NCI-H226 (cell line): ENCODE data around the gene VASP.
A peak's percentile ranks its signal among the peaks of the same experiment; 100 is the strongest.

Experiments used
- DNase-seq: peaks from one replicate; pipeline ENCODE4 v3.0.0-alpha.2; 2015

The VASP gene

GRCh38 chr19:45517641-45518468 lies 10.6 kb downstream of the VASP start:
- DNase-seq, result no peak

- DNase-seq, result no peak
Measured at GRCh38 chr19:45518469-45518826, 11.2 kb downstream of the VASP start.

- no peak for DNase-seq
Measured at GRCh38 chr19:45522010-45522941, 15.0 kb downstream of the VASP start.

DNA sequence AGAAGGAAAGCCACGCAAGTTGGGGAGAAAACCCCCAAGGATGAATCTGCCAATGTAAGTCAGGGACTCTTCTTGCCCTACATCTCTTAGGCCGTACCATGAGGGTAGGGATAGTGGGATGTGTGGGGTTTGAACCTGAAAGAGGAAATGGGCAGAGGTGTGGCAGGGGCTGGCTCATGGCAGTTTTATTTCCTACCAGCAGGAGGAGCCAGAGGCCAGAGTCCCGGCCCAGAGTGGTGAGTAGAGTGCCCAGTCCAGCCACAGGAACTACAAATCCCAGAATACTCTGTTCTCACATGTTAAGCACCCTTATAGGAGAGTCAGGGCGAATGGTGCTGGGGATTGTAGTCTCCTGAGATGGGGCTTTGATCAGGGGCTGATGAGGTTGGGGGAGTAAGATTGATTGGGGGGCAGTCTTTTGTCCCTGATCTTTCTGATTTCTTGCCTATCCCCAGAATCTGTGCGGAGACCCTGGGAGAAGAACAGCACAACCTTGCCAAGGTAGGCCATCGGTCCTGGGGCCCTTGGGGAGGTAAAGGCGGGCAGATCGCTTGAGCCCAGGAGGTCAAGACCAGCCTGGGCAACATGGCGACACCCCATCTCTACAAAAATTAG lies 16.5 kb downstream of the VASP start:
- peak; percentile 69 for DNase-seq

GRCh38 chr19:45524575-45525129 lies 17.4 kb downstream of the VASP start:
- DNase-seq, result no peak

DNA sequence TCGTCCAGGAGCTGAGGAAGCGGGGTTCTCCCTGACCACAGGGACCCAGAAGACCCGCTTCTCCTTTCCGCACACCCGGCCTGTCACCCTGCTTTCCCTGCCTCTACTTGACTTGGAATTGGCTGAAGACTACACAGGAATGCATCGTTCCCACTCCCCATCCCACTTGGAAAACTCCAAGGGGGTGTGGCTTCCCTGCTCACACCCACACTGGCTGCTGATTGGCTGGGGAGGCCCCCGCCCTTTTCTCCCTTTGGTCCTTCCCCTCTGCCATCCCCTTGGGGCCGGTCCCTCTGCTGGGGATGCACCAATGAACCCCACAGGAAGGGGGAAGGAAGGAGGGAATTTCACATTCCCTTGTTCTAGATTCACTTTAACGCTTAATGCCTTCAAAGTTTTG lies 18.9 kb downstream of the VASP start:
- peak; percentile 70 for DNase-seq

- no peak for DNase-seq
Measured at GRCh38 chr19:45526971-45527370, 19.7 kb downstream of the VASP start.

DNA sequence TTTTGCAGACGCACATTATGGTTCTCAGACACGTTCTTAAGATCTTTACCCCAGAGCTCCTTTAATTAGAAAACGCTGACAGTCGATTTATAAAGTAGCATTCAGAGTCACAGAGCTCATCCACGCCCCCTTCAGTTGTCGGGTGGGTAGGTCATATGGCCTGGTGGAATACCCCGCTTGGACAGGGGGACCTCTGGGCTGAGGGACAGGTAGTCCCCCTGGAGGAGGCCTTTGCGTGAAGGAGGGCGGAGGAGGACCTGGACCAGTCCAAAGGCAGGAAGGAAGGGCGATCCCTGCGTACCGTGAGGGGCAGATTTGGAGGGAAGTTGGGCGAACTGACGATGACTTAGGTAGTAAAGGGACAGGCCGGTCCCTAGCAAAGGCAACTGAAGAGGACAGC lies 20.5 kb downstream of the VASP start:
- no peak for DNase-seq

GRCh38 chr19:45528149-45528743 lies 21.0 kb downstream of the VASP start:
- DNase-seq, result peak; percentile 48

DNA sequence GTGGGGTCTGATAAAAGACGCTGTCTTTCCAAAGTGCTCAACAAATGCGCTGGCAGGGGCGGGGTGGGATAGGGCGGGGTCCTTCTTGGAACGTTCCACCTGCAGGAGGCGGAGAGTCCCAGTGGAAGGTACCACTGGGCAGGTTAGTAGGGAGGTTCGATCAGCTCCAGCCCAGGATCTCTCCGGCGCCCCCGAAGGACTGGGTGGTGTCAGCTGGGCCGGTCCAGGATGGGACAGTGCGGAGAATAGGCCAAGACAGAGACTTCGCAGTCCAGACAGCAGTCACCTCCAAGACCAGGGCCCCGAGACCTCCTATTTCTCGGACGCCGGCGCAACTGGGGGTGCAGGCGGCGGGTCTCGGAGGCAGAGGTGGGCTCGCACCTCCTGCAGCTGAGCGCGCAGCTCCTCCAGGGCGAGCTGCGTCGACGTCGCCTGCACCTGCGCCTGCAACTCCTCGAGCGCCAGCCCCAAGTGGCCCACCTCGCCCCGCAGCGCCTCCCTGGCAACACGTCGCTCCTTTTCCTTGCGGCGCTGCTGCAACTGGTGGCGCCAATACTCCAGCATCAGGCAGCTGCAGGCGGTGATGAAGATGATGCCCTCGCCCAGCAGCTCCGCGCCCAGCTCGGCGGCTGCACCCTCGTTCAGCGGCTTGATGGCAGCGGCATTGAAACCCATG lies 21.6 kb downstream of the VASP start:
- DNase-seq, result no peak

- no peak for DNase-seq
Measured at GRCh38 chr19:45529420-45529785, 22.1 kb downstream of the VASP start.

GRCh38 chr19:45531349-45531748 lies 24.1 kb downstream of the VASP start:
- no peak for DNase-seq

DNA sequence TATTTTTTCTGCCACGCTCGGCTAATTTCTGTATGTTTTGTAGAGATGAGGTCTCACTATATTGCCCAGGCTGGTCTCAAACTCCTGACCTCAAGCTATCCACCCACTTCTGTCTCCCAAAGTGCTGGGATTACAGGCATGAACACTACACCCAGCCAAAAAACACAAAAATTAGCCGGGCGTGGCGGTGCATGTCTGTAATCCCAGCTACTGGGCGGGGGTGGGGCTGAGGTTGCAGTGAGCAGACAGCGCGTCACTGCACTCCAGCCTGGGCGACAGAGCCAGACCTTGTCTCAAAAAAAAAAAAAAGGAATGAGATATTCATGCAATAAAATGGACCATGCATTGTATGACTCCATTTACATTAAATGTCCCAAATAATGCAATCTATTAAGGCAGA lies 32.2 kb downstream of the VASP start:
- no peak for DNase-seq

DNA sequence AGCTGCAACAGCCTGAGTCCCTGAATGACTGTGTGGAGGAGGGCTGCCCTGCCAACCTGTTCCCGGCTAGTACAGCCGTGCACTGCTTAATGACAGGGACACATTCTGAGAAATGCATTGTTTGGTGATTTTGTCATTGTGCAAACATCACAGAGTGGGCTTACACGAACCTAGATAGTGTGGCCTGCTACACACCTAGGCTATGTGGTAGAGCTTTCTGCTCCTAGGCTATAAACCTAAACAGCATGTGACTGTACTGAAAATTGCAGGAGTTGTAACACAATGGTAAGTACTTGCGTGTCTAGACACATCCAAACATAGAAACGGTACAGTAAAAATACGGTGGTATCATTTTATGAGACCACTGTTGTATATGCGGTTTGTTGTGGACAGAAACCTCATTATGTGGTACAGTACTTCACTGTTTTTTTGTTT lies 35.0 kb downstream of the VASP start:
- DNase-seq, result no peak

DNA sequence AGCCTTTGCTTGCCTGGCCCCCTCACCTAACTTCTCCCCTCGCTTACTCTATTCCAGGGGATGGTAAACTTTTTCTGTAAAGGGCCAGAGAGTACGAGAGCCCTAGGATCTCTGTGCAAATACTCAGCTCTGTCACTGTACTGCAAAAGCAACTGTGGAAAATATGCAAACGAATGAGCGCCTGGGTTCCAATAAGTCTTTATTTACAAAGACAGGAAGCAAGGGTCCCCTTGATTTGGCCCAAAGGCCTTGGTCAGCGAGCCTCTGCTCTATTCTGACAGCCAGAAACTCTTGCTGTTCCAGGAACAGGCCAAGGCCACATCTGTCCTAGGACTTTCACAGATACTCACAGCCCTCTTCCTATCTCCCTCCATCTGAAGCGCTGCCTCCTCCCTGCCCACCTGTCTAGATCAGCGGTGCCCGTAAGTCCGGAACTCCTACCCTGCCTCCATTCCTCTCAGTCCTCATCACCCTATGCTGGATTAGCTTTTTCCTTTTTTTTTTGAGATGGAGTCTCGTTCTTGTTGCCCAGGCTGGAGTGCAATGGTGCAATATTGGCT lies 40.0 kb downstream of the VASP start:
- DNase-seq, result no peak

- peak; percentile 42 for DNase-seq
Measured at GRCh38 chr19:45547965-45548609, 40.8 kb downstream of the VASP start.

DNA sequence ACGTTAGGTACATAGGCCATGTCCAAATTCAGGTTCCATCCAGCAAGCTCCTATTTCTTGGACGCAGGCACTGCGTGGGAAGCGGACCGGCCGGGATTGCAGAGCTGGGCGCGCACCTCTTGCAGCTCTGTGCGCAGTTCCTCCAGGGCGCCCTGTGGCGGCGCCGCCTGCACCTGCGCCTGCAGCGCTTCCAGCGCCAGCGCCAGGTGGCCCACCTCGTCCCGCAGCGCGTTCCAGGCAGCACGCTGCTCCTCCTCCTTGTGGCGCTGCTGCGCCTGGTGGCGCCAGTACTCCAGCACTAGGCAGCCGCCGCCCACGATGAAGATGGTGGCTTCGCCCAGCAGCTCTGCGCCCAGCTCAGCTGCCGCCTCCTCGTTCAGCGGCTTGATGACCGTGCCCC lies 46.2 kb downstream of the VASP start:
- DNase-seq, result no peak

DNA sequence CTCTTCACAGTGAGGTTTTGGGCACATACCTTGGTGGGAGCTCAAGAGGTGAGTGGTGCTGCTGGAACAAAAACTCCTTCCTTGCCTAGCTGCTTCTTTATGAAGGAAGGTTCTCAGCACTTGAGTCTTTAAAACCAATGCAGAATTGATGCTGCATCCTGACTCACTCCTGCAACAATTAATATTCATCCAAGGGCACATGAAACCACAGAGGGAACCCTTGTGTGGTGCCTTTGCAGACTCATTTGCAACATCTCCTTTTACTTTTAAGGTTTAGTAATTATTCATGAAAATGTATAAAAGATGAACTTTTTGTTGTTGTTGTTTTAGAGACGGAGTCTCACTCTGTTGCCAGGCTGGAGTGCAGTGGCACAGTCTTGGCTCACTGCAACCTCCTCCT lies 47.2 kb downstream of the VASP start:
- no peak for DNase-seq

DNA sequence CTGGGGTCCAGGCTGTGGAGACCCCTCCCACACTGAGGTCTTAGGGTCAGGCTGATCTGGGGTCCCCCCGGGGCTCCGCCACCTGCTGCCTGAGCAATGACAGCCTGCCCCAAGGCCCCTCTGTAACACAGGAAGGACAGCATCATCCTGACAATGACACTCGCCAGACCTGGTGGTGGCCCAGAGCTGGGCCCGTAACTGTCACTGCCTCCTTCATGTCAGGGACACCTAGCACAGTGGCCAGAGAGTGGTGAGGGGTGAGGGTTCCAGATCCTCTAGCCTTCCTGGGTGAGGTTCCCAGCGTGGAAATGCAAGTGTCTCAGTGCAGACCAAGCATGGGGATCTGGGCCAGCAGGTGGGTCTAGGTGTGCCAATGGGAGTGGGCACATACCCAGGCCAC lies 49.6 kb downstream of the VASP start:
- DNase-seq, result no peak

GRCh38 chr19:45558399-45558878 lies 51.2 kb downstream of the VASP start:
- no peak for DNase-seq

DNA sequence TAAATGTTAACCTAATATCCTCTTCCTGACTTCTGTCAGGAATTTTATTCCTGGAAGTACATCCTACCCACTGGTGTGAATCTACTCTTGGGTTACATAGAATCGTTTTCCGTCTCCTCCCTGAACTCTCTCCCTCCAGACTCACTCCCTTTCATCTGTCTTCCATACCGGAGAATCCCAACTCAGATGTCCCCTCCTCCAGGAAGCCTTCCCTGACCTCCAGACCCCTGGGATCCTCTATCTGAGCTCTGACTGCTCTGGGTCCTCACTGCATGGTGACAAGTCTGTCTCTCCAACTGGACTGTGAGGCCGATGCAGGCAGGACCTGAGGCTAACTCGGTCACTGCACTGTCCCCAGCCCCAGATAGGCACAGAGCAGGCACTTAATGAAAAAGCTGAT lies 52.8 kb downstream of the VASP start:
- DNase-seq, result no peak
